GM18517 (cell line): Measurements from ENCODE around the gene DCDC2C.

Experiments
- ATAC-seq: cut with Tn5 transposase; IDR thresholded peaks from one replicate; pipeline ENCODE4 v1.9.1; 2021; ENCODE audit warnings: mild to moderate bottlenecking, moderate library complexity; ENCODE audit not compliant: unreplicated experiment

Gene DCDC2C

DNA sequence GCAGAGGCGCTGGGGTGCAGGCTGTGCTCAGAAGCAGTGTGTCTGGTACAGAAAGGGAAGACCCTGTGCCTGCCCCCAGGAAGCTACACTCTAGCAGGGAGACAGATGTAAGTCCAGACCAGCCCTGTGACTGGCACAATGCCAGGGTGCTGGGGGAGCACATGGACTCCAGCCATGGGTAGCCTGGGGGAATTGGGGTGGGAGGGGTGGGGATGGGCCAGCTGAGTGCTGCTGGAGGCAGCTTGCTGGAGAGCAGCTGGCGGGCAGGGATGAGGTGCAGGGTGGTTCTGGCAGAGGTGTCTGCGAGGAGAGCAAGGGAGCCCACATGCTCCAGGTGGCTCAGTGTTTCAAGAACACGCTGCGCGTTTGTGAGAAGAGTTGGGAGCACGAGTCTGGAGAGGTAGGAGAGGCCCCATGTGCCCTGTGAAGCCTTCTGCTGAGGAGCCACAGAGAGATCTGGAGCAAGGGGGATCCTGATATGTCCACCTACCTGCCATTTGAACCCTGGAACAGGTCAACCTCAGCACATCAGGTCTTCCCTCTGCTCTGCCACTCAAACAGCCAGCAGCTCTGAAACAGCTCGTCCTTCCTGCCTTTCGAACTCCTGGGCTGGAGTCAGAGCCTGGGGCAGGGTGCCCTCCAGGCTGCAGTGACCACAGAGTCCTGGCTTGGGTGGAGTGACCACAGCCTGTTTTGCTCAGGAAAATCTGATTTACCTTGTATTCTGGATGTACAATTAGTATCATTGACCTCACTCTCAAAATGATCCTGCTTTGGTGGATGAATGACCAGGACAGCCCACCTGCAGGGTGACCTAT is 30.3 kb upstream of the DCDC2C start:
- ATAC-seq: no peak

DNA sequence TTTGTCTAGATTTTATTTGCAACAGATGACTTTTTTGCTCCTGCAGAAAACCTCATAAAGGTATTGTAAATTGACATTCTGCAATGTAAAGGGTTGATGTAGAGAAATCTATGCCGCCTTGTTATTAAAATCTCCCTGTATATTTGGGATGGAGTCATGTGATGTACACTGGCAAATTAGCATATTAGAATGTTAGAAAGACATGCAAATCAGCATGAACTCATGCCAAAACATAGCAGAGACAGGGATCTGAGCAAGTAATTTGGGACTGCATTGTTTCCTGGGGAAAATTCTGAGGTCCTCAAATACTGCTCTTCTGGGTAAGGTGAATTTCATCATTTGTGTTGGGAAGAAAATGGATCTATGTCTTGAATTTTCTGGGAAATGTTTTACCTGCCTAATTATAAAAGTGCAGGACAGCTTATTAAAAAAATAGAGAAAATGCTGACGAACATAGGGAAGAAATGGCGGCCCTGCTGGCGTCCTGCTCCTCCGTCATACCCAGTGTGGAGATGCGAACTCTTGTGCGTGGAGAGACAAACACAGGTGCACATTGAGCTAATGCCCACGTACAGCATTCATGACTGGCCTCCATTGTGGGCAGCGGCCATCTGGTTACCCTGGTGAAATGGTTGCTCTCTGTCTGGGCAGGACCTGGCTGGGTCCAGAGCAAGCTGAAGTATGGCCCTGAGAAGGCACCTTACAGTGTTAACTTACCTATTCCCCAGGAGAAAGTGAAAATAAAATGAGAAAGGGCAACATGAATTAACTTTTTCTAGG is 29.1 kb upstream of the DCDC2C start:
- no peak for ATAC-seq

- ATAC-seq: no peak
These were observed 27.7 kb upstream of the DCDC2C start for GRCh38 chr2:3675687-3676086.

GRCh38 chr2:3677436-3677835 is 25.9 kb upstream of the DCDC2C start:
- no peak for ATAC-seq

DNA sequence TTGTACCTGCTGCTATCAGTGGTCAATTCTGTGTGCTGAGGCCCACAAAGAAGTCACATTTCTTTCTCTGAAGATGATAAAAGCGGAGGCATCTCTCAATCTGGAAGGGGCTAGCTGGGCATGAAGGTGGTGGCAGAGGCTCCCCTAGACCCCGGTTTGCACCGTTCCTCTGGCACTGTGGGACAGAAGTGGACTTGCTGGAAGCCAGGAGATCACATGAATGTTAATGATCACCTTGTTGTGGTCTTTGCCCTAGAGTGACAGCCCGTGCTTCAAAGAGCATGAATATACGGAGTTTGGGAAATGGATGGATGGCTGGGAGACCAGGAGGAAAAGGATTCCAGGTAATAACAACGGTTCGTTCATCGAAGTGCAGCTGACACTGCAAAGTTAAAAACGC is 25.2 kb upstream of the DCDC2C start:
- ATAC-seq: no peak

DNA sequence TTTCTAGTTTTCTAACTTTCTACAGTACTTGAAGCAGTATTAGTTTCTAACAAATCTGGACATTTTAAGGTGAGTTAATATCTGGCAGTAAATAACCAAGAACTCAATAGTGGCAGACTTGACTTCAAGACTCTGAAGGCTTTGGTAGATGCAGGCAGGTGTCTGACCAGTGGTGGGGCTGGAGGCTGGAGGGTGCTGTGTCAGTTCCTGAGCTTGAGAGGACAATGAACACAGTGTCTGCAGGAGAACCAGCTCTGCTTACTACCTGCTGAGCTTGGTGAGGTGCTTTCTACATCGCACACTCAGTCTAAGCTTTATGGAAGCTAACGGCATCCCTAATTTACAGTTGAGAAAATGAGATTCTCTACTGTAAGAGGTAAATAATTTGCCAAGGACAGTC is 24.2 kb upstream of the DCDC2C start:
- ATAC-seq: no peak

DNA sequence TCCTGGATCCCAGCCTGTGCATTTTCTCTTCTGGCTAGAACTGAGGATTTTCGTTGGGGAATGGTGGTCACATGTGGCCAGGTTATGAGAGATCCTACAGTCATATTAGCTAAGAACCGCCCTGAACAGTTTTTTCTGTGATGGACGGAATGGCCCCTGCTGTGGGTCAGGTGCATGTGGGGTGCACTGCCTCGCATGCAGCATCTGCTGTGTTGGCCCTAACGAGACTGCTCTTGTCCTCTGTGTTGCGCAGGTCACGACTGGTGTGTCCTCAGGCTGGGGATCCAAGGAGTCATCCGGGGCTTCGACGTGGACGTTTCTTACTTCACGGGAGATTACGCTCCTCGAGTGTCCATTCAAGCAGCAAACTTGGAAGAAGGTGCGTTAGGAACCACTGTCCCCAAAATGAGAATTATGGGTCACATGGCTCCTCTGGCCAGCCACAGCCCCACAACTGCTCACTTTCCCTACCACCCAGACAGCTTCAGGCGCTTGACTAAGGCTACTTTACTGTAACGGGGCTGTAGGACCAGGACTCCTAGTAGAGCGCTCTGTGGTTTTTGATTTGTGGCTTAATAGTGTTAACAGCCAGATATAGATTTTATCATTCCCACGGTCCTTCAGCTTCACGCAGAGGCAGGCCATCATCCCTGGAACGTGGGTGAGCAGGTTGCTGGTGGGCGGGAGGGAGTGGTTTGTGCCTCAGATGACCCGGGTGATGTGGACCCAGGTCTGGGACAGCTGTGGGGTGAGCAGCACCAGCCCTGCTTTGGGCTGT is 23.6 kb upstream of the DCDC2C start:
- ATAC-seq: no peak

- no peak for ATAC-seq
These were observed 22.6 kb upstream of the DCDC2C start for GRCh38 chr2:3680548-3681345.

DNA sequence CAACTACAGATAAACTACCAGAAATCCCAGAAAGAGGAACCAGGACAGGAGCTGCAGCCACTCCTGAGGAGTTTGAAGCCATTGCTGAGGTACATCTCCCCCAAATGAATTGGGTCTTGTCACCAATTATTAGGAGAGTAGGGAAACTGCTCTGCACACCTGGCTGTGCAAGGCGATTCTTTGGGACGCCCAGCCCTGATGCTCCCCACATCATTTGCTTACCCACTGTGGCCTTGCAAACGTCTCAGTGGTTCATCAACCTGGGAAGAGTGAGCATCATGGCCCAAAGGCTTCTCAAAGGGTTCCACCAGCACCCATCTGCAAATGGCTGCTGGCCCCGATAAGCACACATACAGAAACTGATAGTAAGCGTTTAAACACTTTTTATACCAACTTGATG is 21.8 kb upstream of the DCDC2C start:
- no peak for ATAC-seq

- ATAC-seq: no peak
These were observed 20.6 kb upstream of the DCDC2C start for GRCh38 chr2:3682811-3683210.

GRCh38 chr2:3683748-3684454 is 19.5 kb upstream of the DCDC2C start:
- ATAC-seq: no peak

DNA sequence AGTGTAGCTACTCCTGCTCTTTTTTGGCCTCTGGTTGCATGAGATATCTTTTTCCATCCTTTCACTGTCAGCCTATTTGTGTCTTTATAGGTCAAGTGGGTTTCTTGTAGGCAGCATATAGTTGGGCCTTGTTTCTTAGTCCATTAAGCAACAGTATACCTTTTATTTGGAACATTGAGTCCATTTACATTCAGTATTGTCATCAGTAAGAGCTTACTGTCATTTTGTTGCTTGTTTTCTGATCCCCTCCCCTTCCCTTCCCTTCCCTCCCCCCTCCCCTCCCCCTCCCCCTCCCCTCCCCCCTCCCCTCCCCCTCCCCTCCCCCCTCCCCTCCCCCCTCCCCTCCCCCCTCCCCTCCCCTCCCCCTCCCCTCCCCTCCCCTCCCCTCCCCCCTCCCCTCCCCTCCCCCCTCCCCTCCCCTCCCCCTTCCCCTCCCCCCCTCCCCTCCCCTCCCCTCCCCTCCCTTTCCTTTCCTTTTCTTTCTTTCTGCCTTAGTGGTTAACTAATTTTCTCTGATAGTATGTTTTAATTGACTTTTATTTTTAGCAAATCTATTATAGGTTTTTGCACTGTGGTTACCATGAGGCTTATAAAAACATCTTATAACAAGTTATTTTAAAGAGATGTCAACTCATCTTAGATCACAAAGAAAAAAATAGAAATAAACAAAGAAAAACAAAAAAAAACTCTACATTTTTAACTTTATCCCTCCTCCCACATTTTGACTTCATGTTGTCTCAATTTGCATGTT is 13.2 kb upstream of the DCDC2C start:
- no peak for ATAC-seq

DNA sequence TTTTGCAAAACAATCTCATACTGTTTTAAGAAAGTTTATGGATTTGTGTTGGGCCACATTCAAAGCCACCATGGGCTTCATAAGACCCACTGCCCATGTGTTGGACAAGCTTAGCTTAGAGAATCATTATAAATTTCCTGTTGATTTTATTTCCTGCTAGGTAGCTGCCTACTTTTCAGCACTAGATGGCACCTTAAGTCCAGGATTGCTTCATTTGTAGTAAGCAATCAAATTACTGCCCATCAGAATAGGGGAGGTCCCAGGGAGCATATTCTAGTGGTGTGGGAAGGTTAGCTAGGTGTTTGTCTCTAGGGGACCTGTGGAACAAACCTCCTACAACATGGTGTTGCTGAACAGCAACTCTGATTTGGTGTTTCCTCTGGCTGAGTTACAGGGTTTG is 11.0 kb upstream of the DCDC2C start:
- ATAC-seq: no peak

DNA sequence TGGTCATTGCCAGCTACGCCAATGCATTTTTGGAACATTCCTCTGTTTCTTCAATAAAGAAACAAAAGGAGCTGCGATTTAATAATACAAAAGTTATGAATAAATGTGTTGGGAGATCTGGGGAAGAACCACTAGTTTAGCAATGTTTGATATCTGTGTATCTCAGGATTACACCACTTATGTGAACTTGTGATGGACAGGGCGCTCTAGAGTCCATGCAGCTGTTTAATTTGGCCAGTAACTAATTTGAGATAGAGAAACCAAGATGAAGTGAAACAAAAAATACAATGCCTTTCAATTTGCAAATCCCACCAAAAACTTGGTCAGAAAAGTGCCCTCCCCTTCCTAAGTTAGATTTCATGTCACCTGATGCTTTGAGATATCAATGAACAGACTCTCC is 6.8 kb upstream of the DCDC2C start:
- ATAC-seq: no peak

DNA sequence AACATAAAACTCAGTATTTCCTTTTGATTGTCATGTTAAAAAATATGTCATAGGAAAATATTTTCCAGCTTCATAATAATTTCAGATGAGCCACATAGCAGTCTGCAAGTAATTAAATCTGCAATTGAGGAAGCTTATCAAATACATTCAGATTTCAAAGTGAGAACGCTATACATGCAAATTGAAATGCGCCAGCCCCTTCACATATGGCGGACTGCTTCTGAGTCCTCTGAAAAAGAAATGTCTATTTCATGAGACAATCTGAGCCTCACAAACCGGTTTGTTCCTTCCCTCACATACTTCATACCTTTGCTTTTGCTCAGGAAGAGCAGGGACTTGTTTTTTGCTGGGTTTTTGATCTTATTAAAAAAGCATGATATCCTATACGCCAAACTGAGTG is 2.3 kb upstream of the DCDC2C start:
- ATAC-seq: no peak

GRCh38 chr2:3703757-3704355 is 481 bp downstream of the DCDC2C start:
- ATAC-seq: no peak

DNA sequence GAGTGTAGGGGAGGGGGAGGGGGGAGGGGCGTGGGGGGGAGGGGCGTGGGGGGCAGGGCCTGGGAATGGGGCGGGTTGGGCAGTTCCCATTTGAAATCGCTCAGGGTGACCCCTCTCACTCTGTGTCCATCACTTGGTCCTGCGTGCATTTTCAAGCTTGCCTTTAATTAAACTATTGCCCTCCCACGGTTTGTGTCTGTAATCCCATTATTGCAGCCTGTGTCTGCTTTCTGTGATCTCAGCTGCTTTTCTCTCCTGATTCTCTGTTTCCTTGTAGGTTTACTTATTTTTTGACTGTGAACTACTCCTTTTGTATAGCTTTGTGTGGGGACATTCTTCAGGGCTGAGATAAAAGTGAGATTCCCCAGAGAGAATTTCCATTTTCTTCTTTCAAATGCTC is 1.3 kb downstream of the DCDC2C start:
- ATAC-seq: no peak

DNA sequence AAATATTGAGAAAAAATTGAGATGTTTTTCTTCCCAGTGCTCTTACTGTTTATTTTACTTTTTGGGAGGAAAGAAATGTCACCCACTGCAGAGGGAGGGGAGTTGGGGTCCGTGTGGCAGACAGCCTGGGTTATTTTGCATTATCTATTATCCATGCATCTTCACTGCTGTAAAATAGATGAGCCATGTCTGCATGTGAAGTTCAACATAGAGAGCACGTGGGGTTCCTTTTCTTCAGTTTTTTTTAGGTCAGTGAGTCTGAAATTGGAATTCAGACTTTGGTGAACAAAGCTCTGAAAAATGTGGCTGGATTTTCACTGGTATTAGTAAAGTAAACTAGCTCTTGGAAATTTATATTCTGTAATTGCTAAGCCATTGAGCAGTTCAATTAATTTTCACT is 2.4 kb downstream of the DCDC2C start:
- no peak for ATAC-seq

GRCh38 chr2:3706892-3707291 is 3.5 kb downstream of the DCDC2C start:
- ATAC-seq: no peak
